Osteoblast (primary cell): ENCODE results near the gene LMX1A. TPM values are rescaled to one million over a fixed set of nuclear protein-coding genes. Genes with fewer than 3 reads are reported as not detected.

Experiments used
- DNase-seq: peaks from one replicate; pipeline ENCODE4 v3.0.0; 2011; ENCODE audit warnings: low spot score, mixed read lengths; ENCODE audit not compliant: insufficient read length; ENCODE audit errors: missing footprints
- H2AFZ ChIP-seq: 2 replicates; pipeline ENCODE4 v1.6.0; 2011; ENCODE audit warnings: mild to moderate bottlenecking, low read length
- H3K27ac ChIP-seq: 2 replicates; pipeline ENCODE4 v1.5.1; 2011; ENCODE audit warnings: mild to moderate bottlenecking, low read depth, low read length, moderate library complexity
- H3K27me3 ChIP-seq: 2 replicates; pipeline ENCODE4 v1.6.0; 2012; ENCODE audit warnings: mild to moderate bottlenecking, control low read depth, inconsistent platforms, low read length, moderate library complexity; ENCODE audit not compliant: insufficient read depth
- H3K36me3 ChIP-seq: 2 replicates; pipeline ENCODE4 v1.5.1; 2011; ENCODE audit warnings: mild to moderate bottlenecking, low read length, control low read depth, moderate library complexity; ENCODE audit not compliant: insufficient read depth
- H3K4me1 ChIP-seq: 2 replicates; pipeline ENCODE4 v1.5.1; 2011; ENCODE audit warnings: mild to moderate bottlenecking, low read length, control low read depth, moderate library complexity; ENCODE audit not compliant: insufficient read depth
- H3K4me2 ChIP-seq: 2 replicates; pipeline ENCODE4 v1.6.0; 2011; ENCODE audit warnings: mild to moderate bottlenecking, low read length; ENCODE audit not compliant: insufficient read depth
- H3K4me3 ChIP-seq: fragments of 200-600 bp; sonication (generic); 3 replicates; pipeline ENCODE4 v1.5.1; 2012; ENCODE audit warnings: mild to moderate bottlenecking, low read length, inconsistent platforms; ENCODE audit not compliant: insufficient read depth
- H3K79me2 ChIP-seq: 2 replicates; pipeline ENCODE4 v1.6.0; 2012; ENCODE audit warnings: mild to moderate bottlenecking, low read length, control low read depth, inconsistent platforms; ENCODE audit not compliant: insufficient read depth
- H3K9me3 ChIP-seq: 2 replicates; pipeline ENCODE4 v1.5.1; 2011; ENCODE audit warnings: low read depth, low read length, control low read depth
- H4K20me1 ChIP-seq: 2 replicates; pipeline ENCODE4 v1.6.0; 2012; ENCODE audit warnings: mild to moderate bottlenecking, low read length, control low read depth; ENCODE audit not compliant: insufficient read depth
- CTCF ChIP-seq: IDR thresholded peaks from 2 replicates; pipeline ENCODE4 v1.5.1; 2011; ENCODE audit warnings: mild to moderate bottlenecking, low read depth, low read length, moderate library complexity; ENCODE audit errors: extremely low read depth
- total RNA-seq: library from RNA; depleted of rRNA; stranded (reverse); fragments of >200 nt; gene quantifications from 2 replicates; pipeline ENCODE4 v1.2.3, GENCODE V29; 2012

The LMX1A gene
- total RNA-seq, 1 donor = not detected

GRCh38 chr1:165329104-165329503 is 27.4 kb downstream of the LMX1A start:
- no peak overlapping the region for H3K27ac ChIP-seq
- DNase-seq = no peak
- no peaks in the 10 kb centered on the region for H3K36me3 ChIP-seq
- no peaks in the 10 kb centered on the region for H3K27me3 ChIP-seq
- no peaks in the 10 kb centered on the region for H4K20me1 ChIP-seq
- H2AFZ ChIP-seq = no peak overlapping the region
- H3K4me1 ChIP-seq = no peaks in the 10 kb centered on the region
- no peaks in the 10 kb centered on the region for H3K9me3 ChIP-seq
- H3K4me3 ChIP-seq = no peak overlapping the region
- H3K79me2 ChIP-seq = no peaks in the 10 kb centered on the region
- no peak overlapping the region for H3K4me2 ChIP-seq
- TF ChIP-seq CTCF = no peak

GRCh38 chr1:165328136-165328535 is 28.4 kb downstream of the LMX1A start:
- H3K9me3 ChIP-seq = no peaks in the 10 kb centered on the region
- DNase-seq = no peak
- no peaks in the 10 kb centered on the region for H3K4me1 ChIP-seq
- H3K79me2 ChIP-seq = no peaks in the 10 kb centered on the region
- H2AFZ ChIP-seq = no peak overlapping the region
- no peak overlapping the region for H3K4me3 ChIP-seq
- H3K27me3 ChIP-seq = no peaks in the 10 kb centered on the region
- no peak overlapping the region for H3K4me2 ChIP-seq
- no peaks in the 10 kb centered on the region for H4K20me1 ChIP-seq
- H3K36me3 ChIP-seq = no peaks in the 10 kb centered on the region
- no peak overlapping the region for H3K27ac ChIP-seq
- TF ChIP-seq CTCF = no peak

GRCh38 chr1:165327538-165327937 is 29.0 kb downstream of the LMX1A start:
- no peak for TF ChIP-seq CTCF
- no peak overlapping the region for H3K27ac ChIP-seq

GRCh38 chr1:165325460-165326203 is 30.9 kb downstream of the LMX1A start:
- Histone ChIP-seq H3K4me2 (no peak overlapping the region), H3K27me3 (no peaks in the 10 kb centered on the region), H3K36me3 (no peaks in the 10 kb centered on the region), H2AFZ (no peak overlapping the region), H3K4me3 (no peak overlapping the region), H4K20me1 (no peaks in the 10 kb centered on the region), H3K4me1 (no peaks in the 10 kb centered on the region), H3K9me3 (no peaks in the 10 kb centered on the region), H3K79me2 (no peaks in the 10 kb centered on the region), H3K27ac (no peak overlapping the region)
- no peak for TF ChIP-seq CTCF
- DNase-seq = no peak

More at GRCh38 chr1:165327538-165327937, 29.0 kb downstream of the LMX1A start:
- Histone ChIP-seq H3K9me3 (no peaks in the 10 kb centered on the region), H3K4me3 (no peak overlapping the region), H4K20me1 (no peaks in the 10 kb centered on the region), H3K79me2 (no peaks in the 10 kb centered on the region), H2AFZ (no peak overlapping the region), H3K4me2 (no peak overlapping the region), H3K4me1 (no peaks in the 10 kb centered on the region), H3K27me3 (no peaks in the 10 kb centered on the region), H3K36me3 (no peaks in the 10 kb centered on the region)
- DNase-seq = no peak
